Endodermal cell (in vitro differentiated cells): ENCODE data around the gene MMAB. TPM values are rescaled to one million over a fixed set of nuclear protein-coding genes. Genes with fewer than 3 reads are reported as not detected.

Experiments used
- DNase-seq: peaks from one replicate; pipeline ENCODE4 v3.0.0-alpha.2; 2017
- H3K27ac ChIP-seq: 2 replicates; pipeline ENCODE4 v1.5.1; 2013; ENCODE audit warnings: mild to moderate bottlenecking, low read depth, low read length, moderate library complexity
- H3K27me3 ChIP-seq: 2 replicates; pipeline ENCODE4 v1.6.1; 2013; ENCODE audit warnings: mild to moderate bottlenecking, low read length, moderate library complexity; ENCODE audit not compliant: insufficient read depth, control insufficient read depth, poor library complexity, severe bottlenecking
- H3K36me3 ChIP-seq: 2 replicates; pipeline ENCODE4 v1.7.0; 2013; ENCODE audit warnings: mild to moderate bottlenecking, low read length, moderate library complexity; ENCODE audit not compliant: control insufficient read depth, insufficient read depth
- H3K4me1 ChIP-seq: one replicate; pipeline ENCODE4 v1.7.0; 2013; ENCODE audit warnings: low read length; ENCODE audit not compliant: control insufficient read depth, insufficient read depth
- H3K4me3 ChIP-seq: 2 replicates; pipeline ENCODE4 v1.5.1; 2013; ENCODE audit warnings: mild to moderate bottlenecking, low read length, moderate library complexity
- H3K9ac ChIP-seq: 2 replicates; pipeline ENCODE4 v1.6.1; 2013; ENCODE audit warnings: mild to moderate bottlenecking, low read length, moderate library complexity; ENCODE audit not compliant: poor library complexity, severe bottlenecking; ENCODE audit errors: extremely low read depth
- H3K9me3 ChIP-seq: 2 replicates; pipeline ENCODE4 v1.6.1; 2013; ENCODE audit warnings: mild to moderate bottlenecking, low read length, moderate library complexity; ENCODE audit not compliant: control insufficient read depth
- H3K27ac Mint-ChIP-seq: 2 replicates; pipeline ENCODE4 v1.8.0; 2020; ENCODE audit warnings: mixed read lengths
- H3K27me3 Mint-ChIP-seq: 2 replicates; pipeline ENCODE4 v1.8.0; 2021; ENCODE audit warnings: mild to moderate bottlenecking, mixed read lengths; ENCODE audit not compliant: insufficient read depth
- H3K36me3 Mint-ChIP-seq: 2 replicates; pipeline ENCODE4 v1.8.0; 2020; ENCODE audit warnings: low read depth, mixed read lengths
- H3K4me1 Mint-ChIP-seq: 2 replicates; pipeline ENCODE4 v1.8.0; 2020; ENCODE audit warnings: mixed read lengths
- H3K4me3 Mint-ChIP-seq: 2 replicates; pipeline ENCODE4 v1.8.0; 2020; ENCODE audit warnings: mild to moderate bottlenecking, moderate library complexity, mixed read lengths
- H3K9me3 Mint-ChIP-seq: 2 replicates; pipeline ENCODE4 v1.8.0; 2020; ENCODE audit warnings: mild to moderate bottlenecking, mixed read lengths
- CTCF ChIP-seq: fragments of 200-600 bp; sonication (generic); conservative IDR thresholded peaks from 2 replicates; pipeline ENCODE4 v1.5.0; 2021; ENCODE audit warnings: antibody characterized with exemption, mild to moderate bottlenecking
- WGBS, 2 experiments: methylation state at CpG; one replicate each; pipeline versions ENCODE4 v1.1.5 to v1.1.7; 2013; ENCODE audit warnings: missing lambda C conversion rate in 2 of 2, mixed read lengths in 1 of 2; ENCODE audit not compliant: insufficient coverage in 1 of 2, insufficient read length in 1 of 2; 5-methylcytosine and 5-hydroxymethylcytosine counted together
- total RNA-seq, 2 donors: library from RNA; stranded (reverse); fragmentation: NEBNext Ultra II Directional in 1 of 2; extraction: Animal tissue kit (Norgen Biotek cat#: 25700) in 1 of 2; gene quantifications; 2 replicates in 1 of 2; 3 replicates in 1 of 2; pipeline ENCODE4 v1.2.1, GENCODE V29; 2021

MMAB gene
- total RNA-seq, 2 donors from 2014 or later: 24.9 to 28.2 TPM

GRCh38 chr12:109571773-109572505, 1.4 kb downstream of the MMAB start:
- peaks cover 16% of the 10 kb centered on the region for H3K4me1 Mint-ChIP-seq
- Histone ChIP-seq H3K9ac (no peak overlapping the region), H3K27me3 (no peaks in the 10 kb centered on the region), H3K27ac (no peak overlapping the region), H3K36me3 (peaks cover 14% of the 10 kb centered on the region), H3K9me3 (no peaks in the 10 kb centered on the region), H3K4me3 (peak overlapping the region; percentile 79), H3K4me1 (no peaks in the 10 kb centered on the region)
- H3K9me3 Mint-ChIP-seq: no peaks in the 10 kb centered on the region
- no peak for TF ChIP-seq CTCF
- no peak overlapping the region for H3K4me3 Mint-ChIP-seq
- no peaks in the 10 kb centered on the region for H3K27me3 Mint-ChIP-seq
- peaks cover 20% of the 10 kb centered on the region for H3K36me3 Mint-ChIP-seq
- DNase-seq: no peak
- H3K27ac Mint-ChIP-seq: no peak overlapping the region
- 96% methylated on average over 4 of the region's 5 CpGs; no CpG with 5 or more reads in 1 of the 2 experiments for WGBS, 2 experiments

GRCh38 chr12:109568486-109568885, 4.8 kb downstream of the MMAB start:
- no peak overlapping the region for H3K27ac Mint-ChIP-seq
- H3K4me3 Mint-ChIP-seq: no peak overlapping the region
- peaks cover 6% of the 10 kb centered on the region for H3K36me3 ChIP-seq
- no peaks in the 10 kb centered on the region for H3K9me3 Mint-ChIP-seq
- H3K9ac ChIP-seq: no peak overlapping the region
- no peaks in the 10 kb centered on the region for H3K4me1 ChIP-seq
- H3K27me3 Mint-ChIP-seq: no peaks in the 10 kb centered on the region
- TF ChIP-seq CTCF: no peak
- H3K4me3 ChIP-seq: no peak overlapping the region
- 88 to 90% methylated on average over 7 of the region's 7 CpGs for WGBS, 2 experiments
- peaks cover 16% of the 10 kb centered on the region for H3K36me3 Mint-ChIP-seq
- H3K4me1 Mint-ChIP-seq: peaks cover 6% of the 10 kb centered on the region
- DNase-seq: no peak
- H3K27me3 ChIP-seq: no peaks in the 10 kb centered on the region
- no peaks in the 10 kb centered on the region for H3K9me3 ChIP-seq
- H3K27ac ChIP-seq: no peak overlapping the region

GRCh38 chr12:109567967-109568366, 5.3 kb downstream of the MMAB start:
- no peaks in the 10 kb centered on the region for H3K27me3 Mint-ChIP-seq
- H3K27ac ChIP-seq: no peak overlapping the region
- no peak for DNase-seq
- H3K4me3 ChIP-seq: no peak overlapping the region
- no peak overlapping the region for H3K9ac ChIP-seq
- no peaks in the 10 kb centered on the region for H3K9me3 ChIP-seq
- 93 to 96% methylated on average over 3 of the region's 3 CpGs for WGBS, 2 experiments
- H3K27ac Mint-ChIP-seq: no peak overlapping the region
- peaks cover 16% of the 10 kb centered on the region for H3K36me3 Mint-ChIP-seq
- no peak overlapping the region for H3K4me3 Mint-ChIP-seq
- no peaks in the 10 kb centered on the region for H3K4me1 ChIP-seq
- TF ChIP-seq CTCF: no peak
- H3K4me1 Mint-ChIP-seq: peaks cover 5% of the 10 kb centered on the region
- H3K9me3 Mint-ChIP-seq: no peaks in the 10 kb centered on the region
- no peaks in the 10 kb centered on the region for H3K27me3 ChIP-seq
- peaks cover 6% of the 10 kb centered on the region for H3K36me3 ChIP-seq
